Measurements from ENCODE around the gene ADAMTSL3.

DNA sequence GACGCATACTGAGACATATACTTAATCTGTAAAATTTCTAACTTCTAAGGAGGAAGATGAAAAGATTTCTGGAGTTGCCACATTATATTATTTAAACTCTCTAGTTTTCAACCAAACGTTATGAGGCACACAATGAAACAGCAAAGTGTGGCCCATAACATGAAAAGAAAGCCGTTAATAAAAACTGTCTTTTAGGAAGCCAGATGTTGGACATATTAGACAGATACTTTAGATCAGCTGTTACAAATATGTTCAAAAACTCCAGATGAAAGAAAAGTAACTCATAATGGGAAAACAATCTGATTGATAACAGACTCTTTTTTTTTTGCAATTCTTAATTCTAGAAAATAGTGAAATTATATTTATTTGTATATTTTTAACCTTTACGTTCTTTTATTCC, 34.3 kb downstream of the ADAMTSL3 start:
- TF ChIP-seq, protein P1, sequence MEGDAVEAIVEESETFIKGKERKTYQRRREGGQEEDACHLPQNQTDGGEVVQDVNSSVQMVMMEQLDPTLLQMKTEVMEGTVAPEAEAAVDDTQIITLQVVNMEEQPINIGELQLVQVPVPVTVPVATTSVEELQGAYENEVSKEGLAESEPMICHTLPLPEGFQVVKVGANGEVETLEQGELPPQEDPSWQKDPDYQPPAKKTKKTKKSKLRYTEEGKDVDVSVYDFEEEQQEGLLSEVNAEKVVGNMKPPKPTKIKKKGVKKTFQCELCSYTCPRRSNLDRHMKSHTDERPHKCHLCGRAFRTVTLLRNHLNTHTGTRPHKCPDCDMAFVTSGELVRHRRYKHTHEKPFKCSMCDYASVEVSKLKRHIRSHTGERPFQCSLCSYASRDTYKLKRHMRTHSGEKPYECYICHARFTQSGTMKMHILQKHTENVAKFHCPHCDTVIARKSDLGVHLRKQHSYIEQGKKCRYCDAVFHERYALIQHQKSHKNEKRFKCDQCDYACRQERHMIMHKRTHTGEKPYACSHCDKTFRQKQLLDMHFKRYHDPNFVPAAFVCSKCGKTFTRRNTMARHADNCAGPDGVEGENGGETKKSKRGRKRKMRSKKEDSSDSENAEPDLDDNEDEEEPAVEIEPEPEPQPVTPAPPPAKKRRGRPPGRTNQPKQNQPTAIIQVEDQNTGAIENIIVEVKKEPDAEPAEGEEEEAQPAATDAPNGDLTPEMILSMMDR (IDR thresholded peaks at IDR 0.05): no peak
- TF ChIP-seq POLR2A (IDR thresholded peaks at IDR 0.05): no peak
- no peak for TF ChIP-seq POLR2AphosphoS5 (IDR thresholded peaks at IDR 0.05)
- TF ChIP-seq EP300 (IDR thresholded peaks at IDR 0.05; ENCODE audit: low read depth): no peak

All from transverse colon (tissue), 4 donors.